ENCODE results near the gene CAMTA1. TPM values are rescaled to one million over a fixed set of nuclear protein-coding genes. Genes with fewer than 3 reads are reported as not detected.
"Not testable (repeated sequence)": the region's sequence is repeated elsewhere in the genome, so short reads cannot be mapped to it uniquely, and the experiment has no call there.

The CAMTA1 gene
- total and polyA plus RNA-seq, 12 donors = 123 to 265 (median 142) TPM

- Histone ChIP-seq H3K36me3 (no peaks in the 10 kb centered on the region), H3K4me1 (peaks cover 0 to 6% (median 0%) of the 10 kb centered on the region in 9 donors), H3K27me3 (peaks cover 0 to 8% (median 0%) of the 10 kb centered on the region in 7 donors), H3K4me3 (no peak overlapping the region), H3K27ac (no peak overlapping the region), H3K9me3 (no peaks in the 10 kb centered on the region)
- DNase-seq = no peak
- intact Hi-C loops (cut with DNase I) = no loop called here
- no peak for ATAC-seq
- 52 to 60% methylated on average over 8 of the region's 8 CpGs for WGBS, 2 donors
- TF ChIP-seq CTCF (IDR thresholded peaks at IDR 0.05) = no peak
Observed at GRCh38 chr1:7136166-7136953, 351.1 kb downstream of the CAMTA1 start.

GRCh38 chr1:7140251-7140650, 355.0 kb downstream of the CAMTA1 start:
- H3K9me3 ChIP-seq = no peaks in the 10 kb centered on the region
- peaks cover 0 to 6% (median 0%) of the 10 kb centered on the region in 9 donors for H3K4me1 ChIP-seq
- ATAC-seq = no peak
- no peak for DNase-seq
- H3K27ac ChIP-seq = no peak overlapping the region
- no peak overlapping the region for H3K4me3 ChIP-seq
- intact Hi-C loops (cut with DNase I) = no loop called here
- no peak for TF ChIP-seq CTCF (IDR thresholded peaks at IDR 0.05)
- H3K27me3 ChIP-seq = peaks cover 0 to 8% (median 0%) of the 10 kb centered on the region in 7 donors
- H3K36me3 ChIP-seq = no peaks in the 10 kb centered on the region

GRCh38 chr1:7145947-7146346, 360.7 kb downstream of the CAMTA1 start:
- no peaks in the 10 kb centered on the region for H3K36me3 ChIP-seq
- no peak overlapping the region for H3K4me3 ChIP-seq
- no peak overlapping the region for H3K27ac ChIP-seq
- intact Hi-C loops (cut with DNase I) = no loop called here
- peaks cover 0 to 15% (median 6%) of the 10 kb centered on the region in 9 donors for H3K4me1 ChIP-seq
- H3K9me3 ChIP-seq = no peaks in the 10 kb centered on the region
- peaks cover 0 to 12% (median 0%) of the 10 kb centered on the region in 7 donors for H3K27me3 ChIP-seq
- no peak for TF ChIP-seq CTCF (IDR thresholded peaks at IDR 0.05)
- DNase-seq (no peak), ATAC-seq (no peak)
- whole genome bisulfite sequencing, 2 donors = 66 to 67% methylated on average over 9 of the region's 9 CpGs

- H3K4me1 ChIP-seq = peaks cover 0 to 15% (median 6%) of the 10 kb centered on the region in 9 donors
- no peaks in the 10 kb centered on the region for H3K36me3 ChIP-seq
- TF ChIP-seq CTCF (IDR thresholded peaks at IDR 0.05) = no peak
- no peak overlapping the region for H3K4me3 ChIP-seq
- H3K27ac ChIP-seq = no peak overlapping the region
- ATAC-seq (no peak), DNase-seq (no peak)
- intact Hi-C loops (cut with DNase I) = no loop called here
- peaks cover 0 to 12% (median 0%) of the 10 kb centered on the region in 7 donors for H3K27me3 ChIP-seq
- H3K9me3 ChIP-seq = no peaks in the 10 kb centered on the region
- 98% methylated on average over 5 of the region's 5 CpGs for WGBS, 2 donors
Observed at GRCh38 chr1:7146710-7147109, 361.5 kb downstream of the CAMTA1 start.

- H3K27ac ChIP-seq; ATAC-seq; H3K9me3 ChIP-seq; DNase-seq; intact Hi-C loops (cut with DNase I); H3K36me3 ChIP-seq; H3K4me3 ChIP-seq: not testable (repeated sequence)
- peaks cover 0 to 15% (median 6%) of the 10 kb centered on the region in 9 donors for H3K4me1 ChIP-seq
- peaks cover 0 to 12% (median 0%) of the 10 kb centered on the region in 7 donors for H3K27me3 ChIP-seq
- WGBS, 2 donors = 97 to 99% methylated on average over 3 of the region's 3 CpGs
Observed at GRCh38 chr1:7147581-7148282, 362.5 kb downstream of the CAMTA1 start.
